ENCODE data around the gene PKP3.
"Not testable (repeated sequence)": the region's sequence is repeated elsewhere in the genome, so short reads cannot be mapped to it uniquely, and the experiment has no call there.

The PKP3 gene

GRCh38 chr11:360326-361280, 33.4 kb upstream of the PKP3 start:
- no peak for DNase-seq (ENCODE audit: low read depth, low spot score)
- H3K36me3 ChIP-seq (ENCODE audit: insufficient read depth, low read length) = no peaks in the 10 kb centered on the region
- H3K9ac ChIP-seq (ENCODE audit: insufficient read length) = no peak overlapping the region

GRCh38 chr11:362642-363442, 31.2 kb upstream of the PKP3 start:
- no peak for TF ChIP-seq EZH2 (IDR thresholded peaks at IDR 0.05)
- TF ChIP-seq FOXP2 (optimal IDR thresholded peaks at IDR 0.05; ENCODE audit: control extremely low read depth, extremely low read length, insufficient read depth) = no peak
- TF ChIP-seq POLR2AphosphoS5 (IDR thresholded peaks at IDR 0.05; ENCODE audit: borderline replicate concordance, low read depth, low read length) = no peak
- H3K36me3 ChIP-seq (ENCODE audit: insufficient read depth, low read length) = no peaks in the 10 kb centered on the region
- DNase-seq (ENCODE audit: low read depth, low spot score) = no peak

More at GRCh38 chr11:360326-361280, 33.4 kb upstream of the PKP3 start:
- Histone ChIP-seq H3K27ac (no peak overlapping the region), H3K9me3 (ENCODE audit: low read depth, low read length) (no peaks in the 10 kb centered on the region), H3K4me3 (no peak overlapping the region)
- TF ChIP-seq POLR2AphosphoS5 (IDR thresholded peaks at IDR 0.05; ENCODE audit: borderline replicate concordance, low read depth, low read length) = no peak

GRCh38 chr11:363443-363805, 30.6 kb upstream of the PKP3 start:
- DNase-seq (ENCODE audit: low read depth, low spot score); H3K4me3 ChIP-seq; H3K9ac ChIP-seq (ENCODE audit: insufficient read length); H3K9me3 ChIP-seq (ENCODE audit: low read depth, low read length); H3K27ac ChIP-seq; H3K36me3 ChIP-seq (ENCODE audit: insufficient read depth, low read length): not testable (repeated sequence)

More at GRCh38 chr11:362642-363442, 31.2 kb upstream of the PKP3 start:
- H3K27ac ChIP-seq = no peak overlapping the region
- H3K9ac ChIP-seq (ENCODE audit: insufficient read length) = no peak overlapping the region
- no peak overlapping the region for H3K4me3 ChIP-seq
- no peaks in the 10 kb centered on the region for H3K9me3 ChIP-seq (ENCODE audit: low read depth, low read length)

GRCh38 chr11:363948-364761, 29.9 kb upstream of the PKP3 start:
- Histone ChIP-seq H3K9ac (ENCODE audit: insufficient read length) (no peak overlapping the region), H3K9me3 (ENCODE audit: low read depth, low read length) (no peaks in the 10 kb centered on the region), H3K27ac (no peak overlapping the region), H3K4me3 (no peak overlapping the region), H3K36me3 (ENCODE audit: insufficient read depth, low read length) (no peaks in the 10 kb centered on the region)
- no peak for TF ChIP-seq EZH2 (IDR thresholded peaks at IDR 0.05)
- TF ChIP-seq FOXP2 (optimal IDR thresholded peaks at IDR 0.05; ENCODE audit: control extremely low read depth, extremely low read length, insufficient read depth) = no peak
- no peak for TF ChIP-seq POLR2AphosphoS5 (IDR thresholded peaks at IDR 0.05; ENCODE audit: borderline replicate concordance, low read depth, low read length)
- no peak for DNase-seq (ENCODE audit: low read depth, low spot score)

GRCh38 chr11:364991-365725, 28.9 kb upstream of the PKP3 start:
- Histone ChIP-seq H3K9me3 (ENCODE audit: low read depth, low read length) (no peaks in the 10 kb centered on the region), H3K36me3 (ENCODE audit: insufficient read depth, low read length) (no peaks in the 10 kb centered on the region), H3K27ac (no peak overlapping the region), H3K9ac (ENCODE audit: insufficient read length) (no peak overlapping the region), H3K4me3 (no peak overlapping the region)
- TF ChIP-seq FOXP2 (optimal IDR thresholded peaks at IDR 0.05; ENCODE audit: control extremely low read depth, extremely low read length, insufficient read depth) (no peak), EZH2 (IDR thresholded peaks at IDR 0.05) (no peak), POLR2AphosphoS5 (IDR thresholded peaks at IDR 0.05; ENCODE audit: borderline replicate concordance, low read depth, low read length) (no peak)
- DNase-seq (ENCODE audit: low read depth, low spot score) = no peak

GRCh38 chr11:365831-366230, 28.2 kb upstream of the PKP3 start:
- no peak overlapping the region for H3K9ac ChIP-seq (ENCODE audit: insufficient read length)
- H3K4me3 ChIP-seq = no peak overlapping the region
- DNase-seq (ENCODE audit: low read depth, low spot score) = no peak
- no peak for TF ChIP-seq POLR2AphosphoS5 (IDR thresholded peaks at IDR 0.05; ENCODE audit: borderline replicate concordance, low read depth, low read length)
- H3K36me3 ChIP-seq (ENCODE audit: insufficient read depth, low read length) = no peaks in the 10 kb centered on the region
- no peaks in the 10 kb centered on the region for H3K9me3 ChIP-seq (ENCODE audit: low read depth, low read length)
- no peak overlapping the region for H3K27ac ChIP-seq

GRCh38 chr11:367956-368413, 26.0 kb upstream of the PKP3 start:
- Histone ChIP-seq H3K27ac (no peak overlapping the region), H3K4me3 (no peak overlapping the region)

More at GRCh38 chr11:367956-368413, 26.0 kb upstream of the PKP3 start:
- TF ChIP-seq EZH2 (IDR thresholded peaks at IDR 0.05) (no peak), POLR2AphosphoS5 (IDR thresholded peaks at IDR 0.05; ENCODE audit: borderline replicate concordance, low read depth, low read length) (no peak), FOXP2 (optimal IDR thresholded peaks at IDR 0.05; ENCODE audit: control extremely low read depth, extremely low read length, insufficient read depth) (no peak)
- DNase-seq (ENCODE audit: low read depth, low spot score) = no peak
- Histone ChIP-seq H3K9me3 (ENCODE audit: low read depth, low read length) (no peaks in the 10 kb centered on the region), H3K9ac (ENCODE audit: insufficient read length) (no peak overlapping the region), H3K36me3 (ENCODE audit: insufficient read depth, low read length) (peaks cover 11% of the 10 kb centered on the region; the same call in 1 of the 2 replicates)
